Glomerular visceral epithelial cell (primary cell): ENCODE data around the gene IFT27.
A peak's percentile ranks its signal among the peaks of the same experiment; 100 is the strongest.

Experiments
- DNase-seq: peaks from one replicate; pipeline ENCODE4 v3.0.0-alpha.2; 2016; ENCODE audit errors: extremely low spot score

Gene IFT27

GRCh38 chr22:36796552-36797175 lies 20.7 kb upstream of the IFT27 start:
- no peak for DNase-seq

GRCh38 chr22:36795633-36796032 lies 19.7 kb upstream of the IFT27 start:
- no peak for DNase-seq

- no peak for DNase-seq
These were observed 14.7 kb upstream of the IFT27 start for GRCh38 chr22:36790648-36791047.

- DNase-seq: no peak
These were observed 11.5 kb upstream of the IFT27 start for GRCh38 chr22:36787204-36787988.

GRCh38 chr22:36783743-36784142 lies 7.8 kb upstream of the IFT27 start:
- no peak for DNase-seq

- DNase-seq: peak; percentile 83
These were observed 6.0 kb upstream of the IFT27 start for GRCh38 chr22:36781656-36782627.

- no peak for DNase-seq
These were observed 2.1 kb upstream of the IFT27 start for GRCh38 chr22:36778020-36778419.

- DNase-seq: no peak
These were observed 803 bp upstream of the IFT27 start for GRCh38 chr22:36776722-36777121.

- DNase-seq: no peak
These were observed 344 bp downstream of the IFT27 start for GRCh38 chr22:36775586-36775963.

- DNase-seq: no peak
These were observed 2.0 kb downstream of the IFT27 start for GRCh38 chr22:36773935-36774334.

GRCh38 chr22:36772451-36772850 lies 3.5 kb downstream of the IFT27 start:
- no peak for DNase-seq

GRCh38 chr22:36771356-36772063 lies 4.4 kb downstream of the IFT27 start:
- no peak for DNase-seq

- DNase-seq: no peak
These were observed 5.2 kb downstream of the IFT27 start for GRCh38 chr22:36770513-36771231.

- DNase-seq: no peak
These were observed 6.1 kb downstream of the IFT27 start for GRCh38 chr22:36769541-36770512.

GRCh38 chr22:36768616-36769015 lies 7.3 kb downstream of the IFT27 start:
- DNase-seq: no peak

GRCh38 chr22:36768141-36768540 lies 7.8 kb downstream of the IFT27 start:
- no peak for DNase-seq

GRCh38 chr22:36767035-36767775 lies 8.7 kb downstream of the IFT27 start:
- DNase-seq: no peak

GRCh38 chr22:36765943-36766450 lies 9.9 kb downstream of the IFT27 start:
- DNase-seq: no peak
